SH-SY5Y (cell line): Measurements from ENCODE around the gene RHOBTB1.
A peak's percentile ranks its signal among the peaks of the same experiment; 100 is the strongest.

Experiments used
- GATA2 ChIP-seq: IDR thresholded peaks from 2 replicates; pipeline ENCODE4 v1.6.1; 2011; ENCODE audit warnings: mild to moderate bottlenecking, low read depth, low read length
- GATA3 ChIP-seq: IDR thresholded peaks from 2 replicates; pipeline ENCODE4 v1.6.1; 2011; ENCODE audit warnings: low read depth, mild to moderate bottlenecking, low read length, moderate library complexity

RHOBTB1 gene

GRCh38 chr10:60944058-60944909, at the start of gene RHOBTB1:
Gene RHOBTB1 (minus strand): TSS chr10:60944185. CDS start chr10:60911542, 32,643 bp downstream.
- peak; percentile 17; the same call in 1 of the 2 replicates for TF ChIP-seq GATA2
- no peak for TF ChIP-seq GATA3

GRCh38 chr10:60992636-60993035, 48.7 kb upstream of the RHOBTB1 start:
- TF ChIP-seq GATA2 (no peak), GATA3 (no peak)

- TF ChIP-seq GATA2 (no peak), GATA3 (no peak)
These were observed 46.7 kb upstream of the RHOBTB1 start for GRCh38 chr10:60990663-60991062.

GRCh38 chr10:60989400-60989876, 45.5 kb upstream of the RHOBTB1 start:
- no peak for TF ChIP-seq GATA3
- TF ChIP-seq GATA2 = no peak

- TF ChIP-seq GATA3 = no peak
- no peak for TF ChIP-seq GATA2
These were observed 42.8 kb upstream of the RHOBTB1 start for GRCh38 chr10:60986791-60987190.

GRCh38 chr10:60985951-60986350, 42.0 kb upstream of the RHOBTB1 start:
- TF ChIP-seq GATA3 (no peak), GATA2 (no peak)

GRCh38 chr10:60980997-60981396, 37.0 kb upstream of the RHOBTB1 start:
- TF ChIP-seq GATA2 = no peak
- no peak for TF ChIP-seq GATA3

GRCh38 chr10:60979667-60980104, 35.7 kb upstream of the RHOBTB1 start:
- no peak for TF ChIP-seq GATA2
- TF ChIP-seq GATA3 = no peak

GRCh38 chr10:60978287-60979115, 34.5 kb upstream of the RHOBTB1 start:
- TF ChIP-seq GATA3 (no peak), GATA2 (no peak)

GRCh38 chr10:60977161-60978122, 33.5 kb upstream of the RHOBTB1 start:
- TF ChIP-seq GATA3 = no peak
- TF ChIP-seq GATA2 = no peak

- TF ChIP-seq GATA3 (no peak), GATA2 (no peak)
These were observed 32.7 kb upstream of the RHOBTB1 start for GRCh38 chr10:60976687-60977086.

GRCh38 chr10:60975716-60976115, 31.7 kb upstream of the RHOBTB1 start:
- TF ChIP-seq GATA3 = no peak
- no peak for TF ChIP-seq GATA2

GRCh38 chr10:60974463-60975149, 30.6 kb upstream of the RHOBTB1 start:
- TF ChIP-seq GATA2 (no peak), GATA3 (no peak)

- no peak for TF ChIP-seq GATA2
- no peak for TF ChIP-seq GATA3
These were observed 29.1 kb upstream of the RHOBTB1 start for GRCh38 chr10:60973086-60973485.
